ENCODE results near the gene XRCC5. TPM values are rescaled to one million over a fixed set of nuclear protein-coding genes. Genes with fewer than 3 reads are reported as not detected.

XRCC5 gene
- total and polyA plus RNA-seq, 2 donors (not counting 3 experiments of a cell fraction or from before 2014, with no cell fraction given): 267 to 319 TPM

DNA sequence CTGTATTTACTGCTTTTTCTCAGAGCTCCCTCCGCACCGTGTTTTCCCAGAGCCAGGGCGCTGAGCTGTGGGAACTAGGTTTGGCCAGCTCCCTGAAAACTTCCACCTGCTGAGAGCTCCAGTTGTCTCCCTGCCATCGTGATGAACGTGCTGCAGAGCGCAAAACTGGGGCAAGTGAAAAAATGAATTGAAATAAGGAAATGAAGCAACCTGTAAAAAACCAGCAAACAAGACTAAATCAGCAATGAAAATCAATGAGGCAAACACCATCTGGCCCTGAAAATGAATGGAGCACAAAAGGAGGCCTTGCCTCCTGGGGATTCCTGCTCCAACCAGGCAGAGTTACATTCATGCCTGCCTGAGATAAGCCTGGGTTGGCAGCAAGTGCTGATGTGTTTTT lies 133.2 kb downstream of the XRCC5 start:
- DNase-seq (ENCODE audit: low read depth, low spot score): no peak
- Histone ChIP-seq H3K27ac (ENCODE audit: insufficient read depth, low read depth, low read length) (no peak overlapping the region), H3K4me2 (ENCODE audit: insufficient read depth, low read length) (no peak overlapping the region), H2AFZ (ENCODE audit: low read depth, low read length) (no peak overlapping the region), H4K20me1 (replicated peaks; ENCODE audit: control insufficient read depth, extremely low read depth, insufficient read depth, low read length) (no peaks in the 10 kb centered on the region), H3K9me3 (replicated peaks; ENCODE audit: control insufficient read depth, insufficient read depth, low read length) (no peaks in the 10 kb centered on the region), H3K79me2 (ENCODE audit: control insufficient read depth, insufficient read depth, low read length) (no peaks in the 10 kb centered on the region), H3K9ac (replicated peaks; ENCODE audit: extremely low read depth, insufficient read depth, low read length) (no peak overlapping the region), H3K4me1 (ENCODE audit: control insufficient read depth, extremely low read depth, insufficient read depth, low read length) (no peaks in the 10 kb centered on the region), H3K4me3 (replicated peaks in 1 of 3; ENCODE audit: insufficient read depth in 1 of 3, low read depth in 1 of 3, low read length in 3 of 3) (no peak overlapping the region), H3K36me3 (ENCODE audit: control insufficient read depth in 2 of 2, extremely low read depth in 1 of 2, insufficient read depth in 2 of 2, low read length in 2 of 2) (no peaks in the 10 kb centered on the region), H3K27me3 (ENCODE audit: control insufficient read depth in 2 of 2, insufficient read depth in 2 of 2, low read length in 2 of 2) (no peaks in the 10 kb centered on the region), H3K9me1 (replicated peaks; ENCODE audit: control insufficient read depth, extremely low read depth, insufficient read depth, low read length) (no peaks in the 10 kb centered on the region)
- no peak for FAIRE-seq
- no peak for TF ChIP-seq FOS (IDR thresholded peaks at IDR 0.05; ENCODE audit: borderline replicate concordance, insufficient read depth, low read length)
- no peak for TF ChIP-seq GATA2 (IDR thresholded peaks at IDR 0.05; ENCODE audit: insufficient read depth, insufficient read length, low read depth, low read length)
- TF ChIP-seq POLR2A (IDR thresholded peaks at IDR 0.05; ENCODE audit: low read depth, low read length): no peak
- TF ChIP-seq, protein P1, sequence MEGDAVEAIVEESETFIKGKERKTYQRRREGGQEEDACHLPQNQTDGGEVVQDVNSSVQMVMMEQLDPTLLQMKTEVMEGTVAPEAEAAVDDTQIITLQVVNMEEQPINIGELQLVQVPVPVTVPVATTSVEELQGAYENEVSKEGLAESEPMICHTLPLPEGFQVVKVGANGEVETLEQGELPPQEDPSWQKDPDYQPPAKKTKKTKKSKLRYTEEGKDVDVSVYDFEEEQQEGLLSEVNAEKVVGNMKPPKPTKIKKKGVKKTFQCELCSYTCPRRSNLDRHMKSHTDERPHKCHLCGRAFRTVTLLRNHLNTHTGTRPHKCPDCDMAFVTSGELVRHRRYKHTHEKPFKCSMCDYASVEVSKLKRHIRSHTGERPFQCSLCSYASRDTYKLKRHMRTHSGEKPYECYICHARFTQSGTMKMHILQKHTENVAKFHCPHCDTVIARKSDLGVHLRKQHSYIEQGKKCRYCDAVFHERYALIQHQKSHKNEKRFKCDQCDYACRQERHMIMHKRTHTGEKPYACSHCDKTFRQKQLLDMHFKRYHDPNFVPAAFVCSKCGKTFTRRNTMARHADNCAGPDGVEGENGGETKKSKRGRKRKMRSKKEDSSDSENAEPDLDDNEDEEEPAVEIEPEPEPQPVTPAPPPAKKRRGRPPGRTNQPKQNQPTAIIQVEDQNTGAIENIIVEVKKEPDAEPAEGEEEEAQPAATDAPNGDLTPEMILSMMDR (IDR thresholded peaks at IDR 0.05; ENCODE audit: extremely low read depth in 1 of 2, insufficient read depth in 1 of 2, low read depth in 1 of 2, low read length in 2 of 2): no peak
- TF ChIP-seq, protein P2, sequence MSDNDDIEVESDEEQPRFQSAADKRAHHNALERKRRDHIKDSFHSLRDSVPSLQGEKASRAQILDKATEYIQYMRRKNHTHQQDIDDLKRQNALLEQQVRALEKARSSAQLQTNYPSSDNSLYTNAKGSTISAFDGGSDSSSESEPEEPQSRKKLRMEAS (IDR thresholded peaks at IDR 0.05; ENCODE audit: insufficient read depth, insufficient read length): no peak
- no peak for TF ChIP-seq EZH2 (IDR thresholded peaks at IDR 0.05; ENCODE audit: borderline replicate concordance, low read depth, low read length, severe bottlenecking)
- TF ChIP-seq MYC (IDR thresholded peaks at IDR 0.05; ENCODE audit: low read depth, low read length): no peak
- no peak for TF ChIP-seq JUN (IDR thresholded peaks at IDR 0.05; ENCODE audit: borderline replicate concordance, insufficient read depth, insufficient read length, low read depth)
- no peak for TF ChIP-seq POLR2AphosphoS5 (IDR thresholded peaks at IDR 0.05; ENCODE audit: insufficient read depth, low read depth, low read length)
- intact Hi-C loops (cut with micrococcal nuclease): no loop called here
- POLR2A ChIA-PET: no interaction called here
- BruUV-seq (replicated peaks): no TSS peak
- CTCF ChIA-PET: no interaction called here
- dilution Hi-C loops (cut with MboI; ENCODE audit: extremely low pct_ligation_motif_present, low sequenced_read_pairs): no loop called here

Measured in endothelial cell of umbilical vein (primary cell).